GM18498 (cell line): ENCODE measurements around the gene TFAP2E.

Experiments used
- ATAC-seq: cut with Tn5 transposase; IDR thresholded peaks from one replicate; pipeline ENCODE4 v1.9.1; 2021; ENCODE audit warnings: mild to moderate bottlenecking, moderate library complexity; ENCODE audit not compliant: unreplicated experiment

Gene TFAP2E

DNA sequence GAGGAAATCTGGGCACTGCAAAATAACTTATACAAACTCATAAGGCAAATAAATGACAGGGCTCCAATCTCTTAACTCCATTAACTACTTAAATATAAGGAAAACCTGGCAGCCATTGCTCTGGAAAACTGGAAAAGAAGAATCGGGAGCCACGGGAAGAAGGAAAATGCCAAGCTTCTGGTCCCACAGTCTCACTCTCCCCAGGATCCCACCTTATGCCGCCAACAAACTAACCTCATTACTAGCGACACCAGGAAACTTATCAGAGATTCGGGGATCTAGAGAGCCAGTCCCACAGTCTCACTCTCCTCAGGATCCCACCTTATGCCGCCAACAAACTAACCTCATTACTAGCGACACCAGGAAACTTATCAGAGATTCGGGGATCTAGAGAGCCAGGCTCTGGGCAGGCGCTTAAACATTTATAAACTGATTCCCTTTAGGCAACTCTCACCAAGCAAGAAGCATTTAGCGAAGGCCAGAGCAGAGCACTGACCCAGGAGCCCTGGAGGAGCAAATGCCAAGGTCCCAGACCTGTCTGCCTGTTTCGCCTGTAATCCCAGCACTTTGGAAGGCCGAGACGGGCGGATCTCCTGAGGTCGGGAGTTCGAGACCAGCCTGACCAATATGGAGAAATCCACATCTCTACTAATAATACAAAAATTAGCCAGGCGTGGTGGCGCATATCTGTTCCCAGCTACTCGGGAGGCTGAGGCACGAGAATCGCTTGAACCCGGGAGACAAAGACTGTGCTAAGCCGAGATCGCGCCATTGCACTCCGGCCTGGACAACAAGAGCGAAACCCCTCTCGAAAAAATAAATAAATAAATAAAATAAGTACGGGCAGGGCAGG, 67.5 kb downstream of the TFAP2E start:
- ATAC-seq, result no peak

DNA sequence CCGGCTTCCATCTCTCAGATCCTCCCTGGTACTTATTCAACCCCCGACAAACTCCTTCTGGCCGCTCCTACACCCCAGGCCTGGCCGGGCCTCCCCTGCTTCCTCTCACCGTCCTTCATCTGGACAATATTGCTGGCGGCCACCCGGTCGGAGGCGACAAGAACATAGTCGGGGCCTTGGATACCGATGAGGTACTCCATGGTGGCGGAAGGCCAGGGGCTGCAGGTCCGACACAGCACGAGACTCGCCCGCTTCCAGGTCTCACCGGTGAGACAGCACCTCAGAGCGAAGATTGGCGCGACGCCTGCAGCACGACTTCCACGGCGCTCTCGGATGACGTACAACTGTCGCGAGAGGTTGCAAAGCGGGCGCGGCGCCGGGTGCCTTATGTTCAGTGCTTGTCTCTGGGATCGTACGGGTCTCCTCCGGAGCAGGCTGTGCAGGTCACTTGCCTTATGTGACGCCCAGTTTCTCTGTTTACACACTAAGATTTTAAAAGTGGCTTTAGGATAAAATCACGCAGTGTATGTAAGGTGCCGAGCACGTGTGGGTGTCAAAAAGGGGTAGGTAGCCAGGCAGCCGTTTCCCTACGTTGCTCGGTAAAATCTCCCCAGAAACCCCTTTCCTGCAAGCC, 68.2 kb downstream of the TFAP2E start, which contains the start of gene PSMB2:
TSS of gene PSMB2 (minus strand) at position 294 of the 634 bp plus-strand sequence. CDS start at position 200, 94 bp downstream.
- peak; percentile 88 for ATAC-seq

DNA sequence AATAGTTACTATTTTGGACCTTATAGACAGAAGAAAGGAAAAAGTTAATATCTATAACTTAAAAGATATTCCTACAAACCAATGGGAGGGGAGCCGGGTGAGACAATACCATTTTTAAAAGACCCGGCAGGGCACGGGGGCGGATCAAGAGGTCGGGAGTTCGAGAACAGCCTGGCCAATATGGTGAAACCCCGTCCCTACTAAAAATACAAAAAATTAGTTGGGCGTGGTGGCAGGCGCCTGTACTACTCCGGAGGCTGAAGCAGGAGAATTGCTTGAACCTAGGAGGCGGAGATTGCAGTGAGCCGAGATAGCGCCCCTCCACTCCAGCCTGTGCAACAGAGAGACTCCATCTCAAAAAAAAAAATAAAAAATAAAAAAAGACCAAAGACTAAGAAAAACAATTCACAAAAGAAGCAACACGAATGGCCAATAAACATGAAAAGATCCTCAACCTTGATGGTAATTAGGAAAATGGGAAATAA, 69.4 kb downstream of the TFAP2E start:
- ATAC-seq, result no peak

DNA sequence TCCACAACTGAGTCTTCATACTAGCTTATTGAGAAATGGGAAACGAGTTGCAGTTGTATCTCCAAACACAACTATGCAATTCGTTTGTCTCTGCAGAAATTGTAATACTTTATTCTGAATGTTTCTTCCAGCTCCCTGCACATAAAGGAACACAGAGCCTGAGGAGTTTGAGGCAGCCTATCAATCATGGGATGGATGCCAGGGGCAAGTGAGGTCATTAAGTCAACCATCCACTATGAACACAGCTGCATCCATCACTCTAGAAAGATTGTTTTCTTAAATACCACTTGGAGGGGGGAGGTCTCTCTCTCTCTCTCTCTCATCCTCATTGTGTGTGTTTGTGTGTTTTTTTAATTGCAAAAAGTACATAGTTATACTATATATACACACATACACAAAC, 71.1 kb downstream of the TFAP2E start:
- no peak for ATAC-seq
